GM12878 (cell line): ENCODE data around the gene ADARB1.

Experiments
- CBX5 ChIP-seq: sonication (generic); IDR thresholded peaks from 2 replicates; pipeline ENCODE4 v1.6.1; 2016; ENCODE audit warnings: low read depth, moderate library complexity, mild to moderate bottlenecking, inconsistent platforms
- CEBPB ChIP-seq, 2 experiments: fragments of 150-350 bp in 1 of 2; IDR thresholded peaks; 2 replicates each; pipeline ENCODE4 v1.6.1; 2012 to 2014; ENCODE audit warnings: low read depth in 2 of 2, low read length in 2 of 2, borderline replicate concordance in 1 of 2, inconsistent platforms in 1 of 2
- EZH2 ChIP-seq: IDR thresholded peaks from 2 replicates; pipeline ENCODE4 v1.6.1; 2012; ENCODE audit warnings: low read depth, mild to moderate bottlenecking, control low read depth, inconsistent platforms, low read length, borderline replicate concordance; ENCODE audit not compliant: control insufficient read depth
- GABPA ChIP-seq: IDR thresholded peaks from 2 replicates; pipeline ENCODE4 v1.6.1; 2014; ENCODE audit warnings: antibody characterized with exemption, low read depth, mild to moderate bottlenecking, inconsistent platforms
- SIN3A ChIP-seq: IDR thresholded peaks from 2 replicates; pipeline ENCODE4 v1.6.1; 2012; ENCODE audit warnings: low read depth, low read length, improper control_type of control experiment
- STAT1 ChIP-seq: fragments of 450-650 bp; conservative IDR thresholded peaks from 2 replicates; pipeline ENCODE4 v1.6.1; 2014; ENCODE audit warnings: antibody characterized with exemption, mild to moderate bottlenecking
- SUPT20H ChIP-seq: IDR thresholded peaks from 2 replicates; pipeline ENCODE4 v1.6.1; 2011; ENCODE audit warnings: low read depth, mild to moderate bottlenecking, low read length, moderate library complexity, borderline replicate concordance; ENCODE audit not compliant: control insufficient read depth
- TF ChIP-seq, protein P1 (sequence below), 3 experiments: IDR thresholded peaks in 2 of 3; conservative IDR thresholded peaks in 1 of 3; 2 replicates each; pipeline ENCODE4 v1.5.1; 2011; ENCODE audit warnings: low read depth in 3 of 3, low read length in 3 of 3, mild to moderate bottlenecking in 3 of 3, control low read depth in 2 of 3, moderate library complexity in 2 of 3, inconsistent platforms in 1 of 3, mixed read lengths in 1 of 3; ENCODE audit not compliant: control insufficient read depth in 2 of 3, insufficient read depth in 1 of 3; ENCODE audit errors: extremely low read depth in 1 of 3
- TF ChIP-seq, protein P2 (sequence below): IDR thresholded peaks from 2 replicates; pipeline ENCODE4 v1.6.1; 2012; ENCODE audit warnings: mild to moderate bottlenecking, low read depth, low read length

DNA sequence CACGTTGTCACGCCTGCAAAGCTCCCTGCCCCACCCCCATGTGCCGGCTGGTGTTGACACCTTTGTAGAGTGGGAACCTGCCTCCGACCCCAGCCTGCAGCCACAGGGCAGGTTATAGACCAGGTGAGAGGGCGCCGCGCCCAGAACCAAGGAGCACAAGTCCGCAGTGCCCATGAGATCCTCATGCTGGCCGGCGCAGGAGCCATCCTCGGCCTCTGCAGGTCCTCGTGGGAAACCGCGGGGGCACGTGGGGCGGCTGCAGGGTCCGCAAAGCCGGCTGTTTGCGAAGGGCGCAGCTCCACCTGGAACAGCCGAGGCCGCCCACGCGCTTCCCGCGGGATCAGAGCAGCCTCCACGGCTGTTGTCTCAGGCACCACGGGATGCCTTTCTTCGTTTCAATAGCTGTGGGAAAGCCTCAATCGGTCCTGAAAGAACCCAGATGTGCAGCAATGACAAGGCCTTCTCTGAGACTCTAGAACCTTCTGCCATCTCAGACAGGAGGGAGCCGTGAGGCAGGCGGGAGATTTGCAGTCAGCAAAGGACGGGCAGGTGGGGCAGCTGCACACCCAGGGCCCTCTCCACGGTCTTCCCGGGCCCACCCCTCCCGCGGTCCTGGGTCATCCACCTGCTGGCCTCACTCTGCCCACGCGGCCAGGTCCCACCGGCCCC, 183.4 kb downstream of the ADARB1 start:
- TF ChIP-seq EZH2 = no peak
- TF ChIP-seq SIN3A = no peak
- TF ChIP-seq, protein P1, sequence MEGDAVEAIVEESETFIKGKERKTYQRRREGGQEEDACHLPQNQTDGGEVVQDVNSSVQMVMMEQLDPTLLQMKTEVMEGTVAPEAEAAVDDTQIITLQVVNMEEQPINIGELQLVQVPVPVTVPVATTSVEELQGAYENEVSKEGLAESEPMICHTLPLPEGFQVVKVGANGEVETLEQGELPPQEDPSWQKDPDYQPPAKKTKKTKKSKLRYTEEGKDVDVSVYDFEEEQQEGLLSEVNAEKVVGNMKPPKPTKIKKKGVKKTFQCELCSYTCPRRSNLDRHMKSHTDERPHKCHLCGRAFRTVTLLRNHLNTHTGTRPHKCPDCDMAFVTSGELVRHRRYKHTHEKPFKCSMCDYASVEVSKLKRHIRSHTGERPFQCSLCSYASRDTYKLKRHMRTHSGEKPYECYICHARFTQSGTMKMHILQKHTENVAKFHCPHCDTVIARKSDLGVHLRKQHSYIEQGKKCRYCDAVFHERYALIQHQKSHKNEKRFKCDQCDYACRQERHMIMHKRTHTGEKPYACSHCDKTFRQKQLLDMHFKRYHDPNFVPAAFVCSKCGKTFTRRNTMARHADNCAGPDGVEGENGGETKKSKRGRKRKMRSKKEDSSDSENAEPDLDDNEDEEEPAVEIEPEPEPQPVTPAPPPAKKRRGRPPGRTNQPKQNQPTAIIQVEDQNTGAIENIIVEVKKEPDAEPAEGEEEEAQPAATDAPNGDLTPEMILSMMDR (IDR thresholded peaks at IDR 0.05 in 2 of 3, conservative IDR thresholded peaks at IDR 0.05 in 1 of 3; ENCODE audit: control insufficient read depth in 2 of 3, extremely low read depth in 1 of 3, insufficient read depth in 1 of 3, low read depth in 3 of 3, low read length in 3 of 3) = no peak
- TF ChIP-seq CEBPB (IDR thresholded peaks at IDR 0.05; ENCODE audit: borderline replicate concordance in 1 of 2, low read depth in 2 of 2, low read length in 2 of 2) = no peak
- TF ChIP-seq GABPA = no peak
- TF ChIP-seq CBX5 = no peak
- TF ChIP-seq, protein P2, sequence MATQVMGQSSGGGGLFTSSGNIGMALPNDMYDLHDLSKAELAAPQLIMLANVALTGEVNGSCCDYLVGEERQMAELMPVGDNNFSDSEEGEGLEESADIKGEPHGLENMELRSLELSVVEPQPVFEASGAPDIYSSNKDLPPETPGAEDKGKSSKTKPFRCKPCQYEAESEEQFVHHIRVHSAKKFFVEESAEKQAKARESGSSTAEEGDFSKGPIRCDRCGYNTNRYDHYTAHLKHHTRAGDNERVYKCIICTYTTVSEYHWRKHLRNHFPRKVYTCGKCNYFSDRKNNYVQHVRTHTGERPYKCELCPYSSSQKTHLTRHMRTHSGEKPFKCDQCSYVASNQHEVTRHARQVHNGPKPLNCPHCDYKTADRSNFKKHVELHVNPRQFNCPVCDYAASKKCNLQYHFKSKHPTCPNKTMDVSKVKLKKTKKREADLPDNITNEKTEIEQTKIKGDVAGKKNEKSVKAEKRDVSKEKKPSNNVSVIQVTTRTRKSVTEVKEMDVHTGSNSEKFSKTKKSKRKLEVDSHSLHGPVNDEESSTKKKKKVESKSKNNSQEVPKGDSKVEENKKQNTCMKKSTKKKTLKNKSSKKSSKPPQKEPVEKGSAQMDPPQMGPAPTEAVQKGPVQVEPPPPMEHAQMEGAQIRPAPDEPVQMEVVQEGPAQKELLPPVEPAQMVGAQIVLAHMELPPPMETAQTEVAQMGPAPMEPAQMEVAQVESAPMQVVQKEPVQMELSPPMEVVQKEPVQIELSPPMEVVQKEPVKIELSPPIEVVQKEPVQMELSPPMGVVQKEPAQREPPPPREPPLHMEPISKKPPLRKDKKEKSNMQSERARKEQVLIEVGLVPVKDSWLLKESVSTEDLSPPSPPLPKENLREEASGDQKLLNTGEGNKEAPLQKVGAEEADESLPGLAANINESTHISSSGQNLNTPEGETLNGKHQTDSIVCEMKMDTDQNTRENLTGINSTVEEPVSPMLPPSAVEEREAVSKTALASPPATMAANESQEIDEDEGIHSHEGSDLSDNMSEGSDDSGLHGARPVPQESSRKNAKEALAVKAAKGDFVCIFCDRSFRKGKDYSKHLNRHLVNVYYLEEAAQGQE = no peak
- no peak for TF ChIP-seq STAT1
- TF ChIP-seq SUPT20H = no peak
